DOHH2 (cell line): ENCODE data around the gene PKIG.

Experiments
- H3F3A ChIP-seq: fragments of 200-600 bp; sonication (generic), shearing (Covaris generic); 2 replicates; pipeline ENCODE4 v1.6.0; 2016; ENCODE audit warnings: antibody characterized with exemption, mild to moderate bottlenecking; ENCODE audit not compliant: control insufficient read depth, insufficient read depth
- H3K27ac ChIP-seq: fragments of 200-600 bp; sonication (generic); 2 replicates; pipeline ENCODE4 v1.5.1; 2014; ENCODE audit warnings: low read depth, mild to moderate bottlenecking, low read length, moderate library complexity
- H3K27me3 ChIP-seq: fragments of 200-600 bp; sonication (generic); 2 replicates; pipeline ENCODE4 v1.6.1; 2014; ENCODE audit warnings: mild to moderate bottlenecking, low read length, mixed read lengths; ENCODE audit not compliant: control insufficient read depth
- H3K36me3 ChIP-seq: fragments of 200-600 bp; sonication (generic); 2 replicates; pipeline ENCODE4 v1.6.1; 2014; ENCODE audit warnings: mild to moderate bottlenecking, low read length, moderate library complexity, mixed read lengths; ENCODE audit not compliant: control insufficient read depth
- H3K4me1 ChIP-seq: fragments of 200-600 bp; sonication (generic); 2 replicates; pipeline ENCODE4 v1.6.1; 2014; ENCODE audit warnings: mild to moderate bottlenecking, low read length, mixed read lengths; ENCODE audit not compliant: control insufficient read depth
- H3K4me2 ChIP-seq: fragments of 200-600 bp; sonication (generic); 2 replicates; pipeline ENCODE4 v1.6.0; 2014; ENCODE audit warnings: mild to moderate bottlenecking, low read length, moderate library complexity
- H3K4me3 ChIP-seq: fragments of 200-600 bp; sonication (generic); 2 replicates; pipeline ENCODE4 v1.5.1; 2014; ENCODE audit warnings: mild to moderate bottlenecking, low read length, mixed read lengths
- H3K79me2 ChIP-seq: fragments of 200-600 bp; sonication (generic); 2 replicates; pipeline ENCODE4 v1.6.1; 2014; ENCODE audit warnings: mild to moderate bottlenecking, low read length, mixed read lengths; ENCODE audit not compliant: control insufficient read depth
- H3K9me2 ChIP-seq: fragments of 200-600 bp; sonication (generic); replicated peaks from 2 replicates; pipeline ENCODE4 v1.6.1; 2014; ENCODE audit warnings: mild to moderate bottlenecking, low read length, mixed read lengths; ENCODE audit not compliant: control insufficient read depth
- H3K9me3 ChIP-seq: fragments of 200-600 bp; sonication (generic); 2 replicates; pipeline ENCODE4 v1.6.1; 2014; ENCODE audit warnings: antibody characterized with exemption, low read length, mixed read lengths; ENCODE audit not compliant: control insufficient read depth, insufficient read depth
- H4K20me1 ChIP-seq: fragments of 200-600 bp; sonication (generic); 2 replicates; pipeline ENCODE4 v1.6.0; 2014; ENCODE audit warnings: low read depth, mild to moderate bottlenecking, antibody characterized with exemption, low read length, moderate library complexity; ENCODE audit not compliant: control insufficient read depth, insufficient read depth
- EZH2phosphoT487 ChIP-seq: fragments of 200-600 bp; sonication (generic); IDR thresholded peaks from 2 replicates; pipeline ENCODE4 v1.6.1; 2017; ENCODE audit warnings: borderline replicate concordance, mild to moderate bottlenecking, antibody characterized with exemption, low read length, moderate library complexity, mixed read lengths
- TF ChIP-seq, protein P1 (sequence below): fragments of 200-600 bp; sonication (generic); IDR thresholded peaks from one replicate; pipeline ENCODE4 v1.5.1; 2014; ENCODE audit warnings: antibody characterized with exemption, mild to moderate bottlenecking, low read depth, low read length; ENCODE audit not compliant: poor library complexity, severe bottlenecking

PKIG gene

DNA sequence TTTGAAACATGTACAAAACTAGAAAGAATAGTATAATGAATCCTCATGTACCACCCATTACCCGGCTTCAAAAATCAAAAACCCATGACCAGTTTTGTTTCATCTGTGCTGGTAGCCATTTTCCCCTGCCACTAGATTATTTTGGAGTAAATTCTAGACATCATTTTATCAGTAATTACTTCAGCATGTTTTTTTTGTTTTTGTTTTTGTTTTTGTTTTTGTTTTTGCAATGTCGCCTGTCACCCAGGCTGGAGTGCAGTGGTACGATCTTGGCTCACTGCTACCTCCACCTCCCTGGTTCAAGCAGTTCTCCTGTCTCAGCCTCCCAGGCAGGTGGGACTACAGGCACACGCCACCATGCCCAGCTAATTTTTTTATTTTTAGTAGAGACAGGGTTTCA, 8.0 kb upstream of the PKIG start:
- no peak for TF ChIP-seq EZH2phosphoT487
- TF ChIP-seq, protein P1, sequence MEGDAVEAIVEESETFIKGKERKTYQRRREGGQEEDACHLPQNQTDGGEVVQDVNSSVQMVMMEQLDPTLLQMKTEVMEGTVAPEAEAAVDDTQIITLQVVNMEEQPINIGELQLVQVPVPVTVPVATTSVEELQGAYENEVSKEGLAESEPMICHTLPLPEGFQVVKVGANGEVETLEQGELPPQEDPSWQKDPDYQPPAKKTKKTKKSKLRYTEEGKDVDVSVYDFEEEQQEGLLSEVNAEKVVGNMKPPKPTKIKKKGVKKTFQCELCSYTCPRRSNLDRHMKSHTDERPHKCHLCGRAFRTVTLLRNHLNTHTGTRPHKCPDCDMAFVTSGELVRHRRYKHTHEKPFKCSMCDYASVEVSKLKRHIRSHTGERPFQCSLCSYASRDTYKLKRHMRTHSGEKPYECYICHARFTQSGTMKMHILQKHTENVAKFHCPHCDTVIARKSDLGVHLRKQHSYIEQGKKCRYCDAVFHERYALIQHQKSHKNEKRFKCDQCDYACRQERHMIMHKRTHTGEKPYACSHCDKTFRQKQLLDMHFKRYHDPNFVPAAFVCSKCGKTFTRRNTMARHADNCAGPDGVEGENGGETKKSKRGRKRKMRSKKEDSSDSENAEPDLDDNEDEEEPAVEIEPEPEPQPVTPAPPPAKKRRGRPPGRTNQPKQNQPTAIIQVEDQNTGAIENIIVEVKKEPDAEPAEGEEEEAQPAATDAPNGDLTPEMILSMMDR = no peak
- peaks cover 59% of the 10 kb centered on the region for H3K4me1 ChIP-seq
- no peak overlapping the region for H3K4me2 ChIP-seq
- no peak overlapping the region for H3K4me3 ChIP-seq
- no peaks in the 10 kb centered on the region for H3K79me2 ChIP-seq
- H3K36me3 ChIP-seq = no peaks in the 10 kb centered on the region
- H4K20me1 ChIP-seq = no peaks in the 10 kb centered on the region
- no peaks in the 10 kb centered on the region for H3K9me3 ChIP-seq
- H3K9me2 ChIP-seq = no peaks in the 10 kb centered on the region
- H3K27me3 ChIP-seq = no peaks in the 10 kb centered on the region
- H3F3A ChIP-seq = peaks cover 10% of the 10 kb centered on the region
- H3K27ac ChIP-seq = no peak overlapping the region

DNA sequence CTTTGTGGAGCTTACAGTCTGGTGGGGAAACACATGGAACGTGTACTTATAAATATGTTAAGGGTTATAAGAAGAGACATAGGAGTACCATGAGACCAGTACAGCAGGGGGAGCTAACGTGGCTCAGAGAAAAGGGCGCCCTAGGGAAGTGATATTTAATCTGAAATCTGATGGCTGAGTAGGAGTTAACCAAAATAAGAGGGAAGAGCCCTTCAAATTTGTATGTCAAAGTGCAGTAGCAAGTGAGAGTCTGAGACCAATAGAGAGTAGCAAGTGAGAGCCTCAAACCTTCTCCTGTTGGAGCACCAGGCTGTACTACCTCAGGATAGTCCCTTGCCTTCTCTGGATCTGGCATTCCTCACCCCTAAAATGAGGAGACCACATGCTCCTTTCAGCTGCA, 6.1 kb upstream of the PKIG start:
- Histone ChIP-seq H3K4me1 (peaks cover 76% of the 10 kb centered on the region), H3K4me2 (peak overlapping the region; percentile 45), H3K27ac (no peak overlapping the region), H3K27me3 (no peaks in the 10 kb centered on the region), H3K9me3 (no peaks in the 10 kb centered on the region), H3K9me2 (no peaks in the 10 kb centered on the region), H4K20me1 (no peaks in the 10 kb centered on the region), H3K79me2 (no peaks in the 10 kb centered on the region; the same call in 1 of the 2 replicates), H3K36me3 (no peaks in the 10 kb centered on the region), H3F3A (peaks cover 18% of the 10 kb centered on the region), H3K4me3 (peak overlapping the region; percentile 27)
- TF ChIP-seq, protein P1 = peak; percentile 70
- no peak for TF ChIP-seq EZH2phosphoT487

DNA sequence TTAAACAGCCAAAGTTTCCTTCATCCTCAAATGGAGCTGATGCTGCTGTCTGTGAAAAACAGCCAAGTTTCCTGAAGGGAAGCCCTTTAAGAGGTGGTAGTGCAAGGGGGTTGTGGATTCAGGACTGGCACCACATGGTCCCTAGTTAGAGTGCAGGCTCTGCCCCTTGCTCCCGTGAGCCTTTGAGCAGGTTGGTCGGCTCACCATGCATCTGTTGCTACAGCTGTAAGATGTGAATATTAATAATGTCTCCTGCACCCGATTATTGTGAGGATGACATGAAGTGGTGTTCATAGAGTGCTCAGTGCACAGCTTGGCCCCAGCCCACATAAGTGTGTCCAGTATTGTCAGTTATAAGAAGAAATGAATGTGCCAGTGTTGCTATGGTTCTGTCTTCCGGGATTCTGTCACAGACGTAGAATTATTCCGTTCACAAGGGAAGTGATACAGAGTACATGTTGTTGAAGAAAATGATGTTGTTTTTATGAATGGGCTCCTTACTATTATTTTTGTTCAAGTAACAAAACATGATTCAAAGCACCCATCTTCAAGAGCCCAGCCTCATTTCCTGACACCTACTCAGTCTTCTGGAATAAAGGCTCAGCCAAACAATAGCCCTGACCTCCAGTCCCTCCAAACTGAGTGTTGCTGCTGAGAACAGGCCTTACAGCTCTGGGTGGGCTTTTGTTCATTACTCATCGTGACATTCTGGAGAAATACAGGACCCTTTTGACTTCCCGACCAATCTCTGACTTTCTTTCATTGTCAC, 2.9 kb upstream of the PKIG start:
- 0 out of 2 replicates have a peak, but pooled peaks cover 3% of the 10 kb centered on the region for H3K36me3 ChIP-seq
- no peaks in the 10 kb centered on the region for H3K9me3 ChIP-seq
- TF ChIP-seq, protein P1 = no peak
- TF ChIP-seq EZH2phosphoT487 = no peak
- no peaks in the 10 kb centered on the region for H3K27me3 ChIP-seq
- peaks cover 34% of the 10 kb centered on the region for H3F3A ChIP-seq
- peaks cover 31% of the 10 kb centered on the region for H3K79me2 ChIP-seq
- no peaks in the 10 kb centered on the region for H4K20me1 ChIP-seq
- peak overlapping the region; percentile 81 for H3K4me3 ChIP-seq
- no peaks in the 10 kb centered on the region for H3K9me2 ChIP-seq
- H3K4me2 ChIP-seq = peak overlapping the region; percentile 83
- H3K27ac ChIP-seq = peak overlapping the region; percentile 95
- H3K4me1 ChIP-seq = peaks cover 79% of the 10 kb centered on the region
